OCI-LY7 (cell line): ENCODE data around the gene SLBP.

ENCODE experiments used
- EZH2phosphoT487 ChIP-seq: fragments of 200-600 bp; sonication (generic); IDR thresholded peaks from 2 replicates; pipeline ENCODE4 v1.6.1; 2018; ENCODE audit warnings: low read depth, borderline replicate concordance, mild to moderate bottlenecking, mixed run types, antibody characterized with exemption, low read length, moderate library complexity, mixed read lengths
- TF ChIP-seq, protein P1 (sequence below): fragments of 200-600 bp; sonication (generic); conservative IDR thresholded peaks from 2 replicates; pipeline ENCODE4 v1.5.1; 2014; ENCODE audit warnings: mild to moderate bottlenecking, antibody characterized with exemption, low read length, moderate library complexity, mixed read lengths

- TF ChIP-seq, protein P1, sequence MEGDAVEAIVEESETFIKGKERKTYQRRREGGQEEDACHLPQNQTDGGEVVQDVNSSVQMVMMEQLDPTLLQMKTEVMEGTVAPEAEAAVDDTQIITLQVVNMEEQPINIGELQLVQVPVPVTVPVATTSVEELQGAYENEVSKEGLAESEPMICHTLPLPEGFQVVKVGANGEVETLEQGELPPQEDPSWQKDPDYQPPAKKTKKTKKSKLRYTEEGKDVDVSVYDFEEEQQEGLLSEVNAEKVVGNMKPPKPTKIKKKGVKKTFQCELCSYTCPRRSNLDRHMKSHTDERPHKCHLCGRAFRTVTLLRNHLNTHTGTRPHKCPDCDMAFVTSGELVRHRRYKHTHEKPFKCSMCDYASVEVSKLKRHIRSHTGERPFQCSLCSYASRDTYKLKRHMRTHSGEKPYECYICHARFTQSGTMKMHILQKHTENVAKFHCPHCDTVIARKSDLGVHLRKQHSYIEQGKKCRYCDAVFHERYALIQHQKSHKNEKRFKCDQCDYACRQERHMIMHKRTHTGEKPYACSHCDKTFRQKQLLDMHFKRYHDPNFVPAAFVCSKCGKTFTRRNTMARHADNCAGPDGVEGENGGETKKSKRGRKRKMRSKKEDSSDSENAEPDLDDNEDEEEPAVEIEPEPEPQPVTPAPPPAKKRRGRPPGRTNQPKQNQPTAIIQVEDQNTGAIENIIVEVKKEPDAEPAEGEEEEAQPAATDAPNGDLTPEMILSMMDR, result no peak
- TF ChIP-seq EZH2phosphoT487, result no peak
Measured at GRCh38 chr4:1643971-1644735, 68.0 kb downstream of the SLBP start.
